ENCODE data around the gene EPDR1. TPM values are rescaled to one million over a fixed set of nuclear protein-coding genes. Genes with fewer than 3 reads are reported as not detected.

EPDR1 gene
- total RNA-seq, 1 experiment from 2014 or later, result 5.3 TPM

GRCh38 chr7:37925620-37926019 lies 5.2 kb downstream of the EPDR1 start:
- Histone ChIP-seq H3K4me1 (ENCODE audit: insufficient read depth, low read length) (no peaks in the 10 kb centered on the region), H2AK5ac (ENCODE audit: insufficient read length, low read length) (no peak overlapping the region), H3K27me3 (ENCODE audit: insufficient read depth, low read length) (no peaks in the 10 kb centered on the region), H3K14ac (ENCODE audit: insufficient read depth, low read length) (no peak overlapping the region), H2BK20ac (ENCODE audit: low read depth, low read length, poor library complexity, severe bottlenecking) (no peak overlapping the region), H3K23me2 (ENCODE audit: insufficient read length, low read depth, low read length, poor library complexity, severe bottlenecking) (peaks cover 8% of the 10 kb centered on the region), H3K18ac (ENCODE audit: insufficient read length, low read depth, low read length) (no peak overlapping the region), H4K20me1 (ENCODE audit: control insufficient read depth, insufficient read depth, insufficient read length) (no peaks in the 10 kb centered on the region), H2AFZ (ENCODE audit: low read length) (no peak overlapping the region), H3K27ac (ENCODE audit: insufficient read length, low read depth, low read length) (no peak overlapping the region), H3K9me3 (ENCODE audit: control insufficient read depth, low read depth, low read length) (no peaks in the 10 kb centered on the region), H3K4me2 (ENCODE audit: insufficient read depth, insufficient read length, low read length) (no peak overlapping the region), H3K56ac (ENCODE audit: insufficient read length, low read depth, low read length) (no peak overlapping the region), H3K79me1 (ENCODE audit: insufficient read depth, low read depth, low read length, poor library complexity, severe bottlenecking) (no peaks in the 10 kb centered on the region), H3K79me2 (ENCODE audit: insufficient read depth, low read length) (0 out of 2 replicates have a peak, but pooled peaks cover 1% of the 10 kb centered on the region), H2BK15ac (ENCODE audit: low read depth, low read length) (no peak overlapping the region), H2BK120ac (ENCODE audit: low read depth, low read length, poor library complexity, severe bottlenecking) (no peak overlapping the region), H4K8ac (replicated peaks; ENCODE audit: insufficient read length, low read depth, low read length) (no peak overlapping the region), H3K4ac (ENCODE audit: low read depth, low read length) (no peak overlapping the region), H2BK12ac (ENCODE audit: insufficient read length, low read depth, low read length) (no peak overlapping the region), H3K23ac (ENCODE audit: insufficient read length, low read depth, low read length) (no peak overlapping the region), H2BK5ac (ENCODE audit: insufficient read length, low read length) (no peak overlapping the region), H4K91ac (ENCODE audit: insufficient read length, low read depth, low read length) (no peak overlapping the region), H3T11ph (ENCODE audit: low read length) (no peak overlapping the region), H4K5ac (ENCODE audit: insufficient read length, low read depth, low read length) (no peak overlapping the region), H3K9ac (ENCODE audit: extremely low read depth, insufficient read length, low read length) (no peak overlapping the region)
- Mint-ChIP-seq H3K9me3 (peaks cover 6 to 10% of the 10 kb centered on the region in 2 experiments; a peak in 4 of 5 replicates), H3K27ac (no peak overlapping the region), H3K36me3 (ENCODE audit: insufficient read depth in 1 of 3, low read depth in 3 of 3) (peaks cover 2 to 7% (median 4%) of the 10 kb centered on the region in 3 experiments; a peak in 5 of 7 replicates), H3K4me3 (no peak overlapping the region), H3K27me3 (ENCODE audit: low read depth) (peaks cover 7% of the 10 kb centered on the region; the same call in 1 of the 2 replicates), H3K4me1 (peaks cover 4 to 5% of the 10 kb centered on the region in 2 experiments; a peak in 2 of 4 replicates)
- WGBS (ENCODE audit: extremely low coverage, insufficient read length, low lambda C conversion rate), result no CpG with 5 or more reads among the region's 1 CpG
- no peak for DNase-seq
- TF ChIP-seq CTCF (conservative IDR thresholded peaks at IDR 0.05), result no peak

Data from H9 (cell line).